Measurements from ENCODE around the gene AKR1B15.
"Not testable (repeated sequence)": the region's sequence is repeated elsewhere in the genome, so short reads cannot be mapped to it uniquely, and the experiment has no call there.

AKR1B15 gene

DNA sequence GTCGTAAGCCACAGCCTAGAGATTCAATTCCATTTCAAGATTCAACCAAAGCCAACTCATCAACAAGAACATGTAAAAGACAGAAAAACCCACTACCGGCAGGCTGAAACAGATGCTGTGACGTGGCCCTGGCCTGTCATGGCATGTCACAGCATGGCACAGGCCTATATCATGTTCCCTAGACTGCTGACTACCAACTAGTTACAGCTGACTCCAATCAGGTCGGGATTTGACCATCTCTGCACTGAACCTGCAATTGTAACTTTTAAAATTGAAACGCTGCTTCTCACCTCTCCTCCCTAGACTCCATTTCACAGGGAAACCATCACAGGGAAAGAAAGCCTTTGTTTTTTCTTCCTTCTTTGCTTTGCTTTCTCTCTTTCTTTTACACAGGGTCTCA is 12.7 kb downstream of the AKR1B15 start:
- not testable (repeated sequence) for H3K4me3 ChIP-seq (ENCODE audit: low read depth, low read length)

DNA sequence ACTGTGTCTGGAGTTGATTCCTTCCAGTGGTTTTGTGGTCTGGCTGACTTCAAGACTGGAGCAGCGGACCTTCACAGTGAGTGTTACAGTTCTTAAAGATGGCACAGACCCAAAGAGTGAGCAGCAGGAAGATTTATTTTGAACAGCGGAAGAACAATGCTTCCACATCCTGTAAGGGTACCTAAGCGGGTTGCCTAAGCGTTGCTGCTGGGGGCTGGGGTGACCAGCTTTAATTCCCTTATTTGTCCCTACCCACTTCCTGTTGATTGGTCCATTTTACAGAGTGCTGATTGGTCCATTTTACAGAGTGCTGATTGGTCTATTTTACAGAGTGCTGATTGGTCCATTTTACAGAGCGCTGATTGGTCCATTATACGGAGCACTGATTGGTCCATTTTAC is 13.2 kb downstream of the AKR1B15 start:
- H3K4me3 ChIP-seq (ENCODE audit: low read depth, low read length), result no peak overlapping the region

DNA sequence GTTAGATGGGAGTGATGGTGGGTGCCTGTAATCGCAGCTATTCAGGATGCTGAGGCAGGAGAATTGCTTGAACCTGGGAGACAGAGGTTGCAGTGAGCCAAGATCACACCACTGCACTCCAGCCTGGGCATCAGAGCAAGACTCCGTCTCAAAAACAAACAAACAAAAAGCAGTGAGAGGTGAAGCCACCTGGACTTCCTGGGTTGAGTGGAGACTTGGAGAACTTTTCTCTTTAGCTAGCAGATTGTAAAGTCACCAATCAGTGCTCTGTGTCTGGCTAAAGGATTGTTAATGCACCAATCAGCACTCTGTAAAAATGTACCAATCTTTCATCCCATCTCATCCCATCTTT is 14.5 kb downstream of the AKR1B15 start:
- not testable (repeated sequence) for H3K4me3 ChIP-seq (ENCODE audit: low read depth, low read length)

DNA sequence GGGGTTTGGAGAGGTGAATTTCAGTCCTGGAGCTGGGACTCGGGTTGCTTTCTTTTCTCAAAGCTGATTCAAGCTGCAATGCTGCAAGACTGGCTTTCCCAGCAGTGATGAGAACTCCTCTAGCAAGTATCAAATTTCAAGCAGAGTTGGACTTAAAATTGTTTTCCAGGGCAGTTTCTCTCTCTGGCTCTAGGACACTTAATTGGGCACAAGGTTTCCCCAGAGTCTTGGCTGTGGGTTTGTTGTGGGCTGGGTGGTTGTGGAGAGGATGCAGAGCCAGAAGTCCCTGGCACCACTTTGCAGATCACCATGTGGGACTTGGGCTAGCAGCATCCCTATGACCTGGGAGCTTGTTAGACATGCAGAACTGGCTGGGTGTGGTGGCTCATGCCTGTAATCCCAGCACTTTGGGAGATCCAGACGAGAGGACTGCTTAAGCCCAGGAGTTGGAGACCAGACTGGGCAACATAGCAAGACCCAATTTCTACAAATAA is 16.8 kb downstream of the AKR1B15 start:
- no peak overlapping the region for H3K4me3 ChIP-seq (ENCODE audit: low read depth, low read length)

DNA sequence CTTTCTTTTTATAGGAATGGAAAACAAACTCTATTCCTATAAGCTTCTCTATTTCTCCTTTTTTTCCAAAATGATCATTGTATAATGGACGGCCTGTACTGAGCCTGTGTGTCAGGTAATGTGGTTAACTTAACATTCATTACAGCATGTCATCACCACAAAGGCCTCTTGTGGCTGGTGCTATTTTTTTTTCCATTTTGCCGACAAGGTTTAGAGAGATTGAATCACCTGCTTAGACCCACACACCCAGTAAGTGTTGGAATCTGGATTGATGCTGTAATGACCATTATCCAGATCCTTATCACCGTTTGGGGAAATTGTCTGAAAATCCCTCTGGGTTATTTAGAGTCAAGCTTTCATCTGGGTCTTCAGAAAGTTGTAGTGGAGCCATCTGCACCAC is 18.5 kb downstream of the AKR1B15 start:
- H3K4me3 ChIP-seq (ENCODE audit: low read depth, low read length), result no peak overlapping the region

DNA sequence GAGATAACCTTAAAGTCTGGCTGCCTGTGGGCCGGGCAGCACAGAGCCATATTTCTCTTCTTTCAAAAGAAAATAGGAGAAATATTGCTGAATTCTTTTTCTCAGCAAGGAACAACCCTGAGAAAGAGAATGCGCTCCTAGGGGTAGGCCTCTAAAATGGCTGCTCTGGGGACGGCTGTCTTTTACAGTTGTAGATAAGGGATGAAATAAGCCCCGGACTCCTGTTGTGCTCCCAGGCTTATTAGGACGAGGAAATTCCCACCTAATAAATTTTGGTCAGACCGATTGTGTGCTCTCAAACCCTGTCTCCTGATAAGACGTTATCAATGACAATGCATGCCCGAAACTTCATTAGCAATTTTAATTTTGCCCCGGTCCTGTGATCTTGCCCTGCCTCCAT is 21.1 kb downstream of the AKR1B15 start:
- H3K4me3 ChIP-seq (ENCODE audit: low read depth, low read length), result not testable (repeated sequence)

DNA sequence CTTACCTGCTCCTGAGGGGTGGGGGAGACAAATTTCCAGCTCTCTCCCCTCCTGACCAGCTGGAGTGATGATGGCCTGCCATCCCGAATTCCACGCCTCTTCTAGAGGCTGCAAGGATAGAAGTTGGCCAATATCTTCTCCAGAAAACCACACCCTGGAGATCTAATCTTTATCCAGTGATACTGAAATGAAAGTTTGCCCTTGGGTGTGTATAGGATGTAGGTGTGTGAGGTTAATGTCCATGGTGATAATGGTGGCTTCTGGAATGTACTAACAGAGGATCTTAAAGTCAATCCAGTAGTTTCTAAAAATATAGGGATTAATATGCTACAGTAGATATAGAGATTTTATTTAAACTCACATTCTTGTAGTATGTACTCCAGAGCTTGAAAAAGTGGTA is 22.2 kb downstream of the AKR1B15 start:
- H3K4me3 ChIP-seq (ENCODE audit: low read depth, low read length), result no peak overlapping the region

DNA sequence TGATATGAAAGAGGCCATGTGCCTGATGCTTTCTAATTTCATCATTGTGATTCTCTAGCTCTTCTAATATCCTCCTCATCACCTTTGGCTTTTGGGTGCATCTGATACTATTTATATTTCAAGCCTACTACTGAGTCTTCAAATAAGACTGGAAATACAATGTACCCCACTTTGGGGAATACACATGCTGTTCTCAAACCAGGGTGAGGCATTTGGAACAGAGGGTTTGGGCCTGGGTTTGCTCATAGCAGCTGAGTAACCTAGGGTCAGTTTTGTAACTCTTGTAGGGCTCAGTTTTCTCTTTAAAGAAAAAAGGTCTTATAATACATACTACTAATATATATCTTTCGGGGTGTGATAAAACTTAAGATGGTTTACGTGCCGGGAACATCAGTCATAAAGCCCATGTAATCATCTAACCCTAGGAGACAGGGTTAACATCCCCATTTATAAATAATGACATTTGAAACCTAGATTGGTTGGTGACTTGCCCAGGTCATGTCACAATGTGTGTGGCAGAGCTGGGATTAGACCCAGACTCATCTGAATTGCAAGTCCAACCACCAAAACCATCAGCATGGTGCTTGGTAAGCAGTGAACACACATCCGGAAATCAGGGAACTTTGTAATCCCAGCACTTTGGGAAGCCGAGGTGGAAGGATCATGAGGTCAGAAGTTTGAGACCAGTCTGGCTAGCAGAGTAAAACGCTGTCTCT is 23.0 kb downstream of the AKR1B15 start:
- no peak overlapping the region for H3K4me3 ChIP-seq (ENCODE audit: low read depth, low read length)

DNA sequence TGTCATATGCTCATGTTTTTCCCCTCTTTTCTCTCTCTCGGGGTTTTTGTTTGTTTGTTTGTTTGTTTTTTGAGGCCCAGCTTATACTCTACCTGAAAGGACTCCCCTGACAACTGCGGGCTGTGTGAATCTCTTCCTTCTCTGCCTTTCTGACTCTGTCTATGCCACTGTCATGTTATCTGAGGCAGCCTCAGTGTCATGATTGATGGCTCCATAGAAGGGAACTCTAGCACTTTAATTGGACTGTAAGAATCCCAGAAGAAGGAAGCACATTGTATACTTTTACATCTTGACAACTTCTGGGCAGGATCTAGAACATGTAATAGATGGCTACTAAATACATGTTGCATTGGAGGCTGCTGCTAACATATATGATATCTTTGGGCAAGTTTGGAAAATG is 25.4 kb downstream of the AKR1B15 start:
- no peak overlapping the region for H3K4me3 ChIP-seq (ENCODE audit: low read depth, low read length)

DNA sequence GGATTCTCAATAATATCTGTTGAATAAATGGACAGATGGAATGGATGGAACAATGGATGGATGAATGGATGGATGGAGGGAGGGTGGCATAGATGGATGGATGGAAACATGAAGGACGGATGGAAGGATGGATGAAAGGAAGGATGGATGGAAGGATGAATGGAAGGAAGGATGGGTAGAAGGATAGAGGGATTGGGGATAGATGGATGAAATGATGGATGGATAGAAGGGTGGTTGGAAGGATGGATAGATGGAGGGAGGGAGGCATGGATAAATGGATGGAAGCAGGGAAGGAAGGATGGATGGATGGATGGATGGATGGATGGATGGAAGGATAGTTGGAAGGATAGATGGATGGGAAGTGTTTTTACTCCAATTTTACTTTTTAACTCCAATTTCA is 35.4 kb downstream of the AKR1B15 start:
- H3K4me3 ChIP-seq (ENCODE audit: low read depth, low read length), result no peak overlapping the region

DNA sequence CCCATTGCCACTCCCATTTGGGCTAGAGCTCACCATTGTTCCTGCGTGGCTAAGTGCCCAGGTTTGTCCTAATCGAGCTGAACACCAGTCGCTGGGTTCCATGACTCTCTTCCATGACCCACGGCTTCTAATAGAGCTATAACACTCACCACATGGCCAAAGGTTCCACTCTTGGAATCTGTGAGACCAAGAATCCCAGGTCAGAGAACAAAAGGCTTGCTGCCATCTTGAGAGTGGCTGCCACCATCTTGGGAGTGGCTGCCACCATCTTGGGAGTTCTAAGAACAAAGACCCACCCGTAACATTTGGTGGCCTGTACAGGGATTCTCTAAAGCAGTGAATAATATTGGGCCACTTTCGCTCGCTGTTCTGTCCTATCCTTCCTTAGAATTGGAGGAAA is 37.0 kb downstream of the AKR1B15 start:
- no peak overlapping the region for H3K4me3 ChIP-seq (ENCODE audit: low read depth, low read length)

DNA sequence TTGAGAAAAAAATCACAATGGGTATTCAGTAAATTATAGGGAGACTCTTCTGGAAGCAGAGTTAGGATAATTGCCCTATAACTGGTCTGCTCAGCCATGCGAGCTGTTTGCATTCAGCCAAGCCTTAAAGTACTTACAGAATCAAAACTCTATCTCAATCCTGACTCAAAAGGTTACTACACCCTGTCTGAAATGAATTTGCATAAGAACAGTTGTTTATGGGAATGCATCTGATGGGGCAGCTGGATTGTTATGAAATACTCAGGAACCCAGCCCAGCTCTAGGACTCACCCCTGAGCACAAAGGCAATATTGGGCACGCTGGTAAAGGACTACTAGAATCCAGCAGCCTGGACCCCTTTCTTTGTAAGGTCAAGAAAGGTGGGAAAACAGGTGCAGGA is 38.8 kb downstream of the AKR1B15 start:
- H3K4me3 ChIP-seq (ENCODE audit: low read depth, low read length), result no peak overlapping the region

DNA sequence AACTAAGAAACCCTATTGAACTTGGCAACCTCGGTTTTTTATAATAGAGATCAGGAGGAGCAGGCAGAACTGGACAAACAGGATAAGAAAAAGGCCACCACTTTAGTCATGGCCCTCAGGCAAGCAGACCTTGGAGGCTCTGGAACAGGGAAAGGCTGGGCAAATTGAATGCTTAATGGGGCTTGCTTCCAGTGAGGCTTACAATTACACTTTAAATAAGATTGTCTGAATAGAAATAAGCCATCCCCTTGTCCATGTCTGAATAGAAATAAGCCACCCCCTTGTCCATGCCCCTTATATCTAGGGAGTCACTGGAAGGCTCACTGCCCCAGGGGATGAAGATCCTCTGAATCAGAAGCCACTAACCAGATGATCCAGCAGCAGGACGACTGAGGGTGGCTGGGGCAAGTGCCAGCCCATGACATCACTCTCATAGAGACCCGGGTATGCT is 40.6 kb downstream of the AKR1B15 start:
- no peak overlapping the region for H3K4me3 ChIP-seq (ENCODE audit: low read depth, low read length)

DNA sequence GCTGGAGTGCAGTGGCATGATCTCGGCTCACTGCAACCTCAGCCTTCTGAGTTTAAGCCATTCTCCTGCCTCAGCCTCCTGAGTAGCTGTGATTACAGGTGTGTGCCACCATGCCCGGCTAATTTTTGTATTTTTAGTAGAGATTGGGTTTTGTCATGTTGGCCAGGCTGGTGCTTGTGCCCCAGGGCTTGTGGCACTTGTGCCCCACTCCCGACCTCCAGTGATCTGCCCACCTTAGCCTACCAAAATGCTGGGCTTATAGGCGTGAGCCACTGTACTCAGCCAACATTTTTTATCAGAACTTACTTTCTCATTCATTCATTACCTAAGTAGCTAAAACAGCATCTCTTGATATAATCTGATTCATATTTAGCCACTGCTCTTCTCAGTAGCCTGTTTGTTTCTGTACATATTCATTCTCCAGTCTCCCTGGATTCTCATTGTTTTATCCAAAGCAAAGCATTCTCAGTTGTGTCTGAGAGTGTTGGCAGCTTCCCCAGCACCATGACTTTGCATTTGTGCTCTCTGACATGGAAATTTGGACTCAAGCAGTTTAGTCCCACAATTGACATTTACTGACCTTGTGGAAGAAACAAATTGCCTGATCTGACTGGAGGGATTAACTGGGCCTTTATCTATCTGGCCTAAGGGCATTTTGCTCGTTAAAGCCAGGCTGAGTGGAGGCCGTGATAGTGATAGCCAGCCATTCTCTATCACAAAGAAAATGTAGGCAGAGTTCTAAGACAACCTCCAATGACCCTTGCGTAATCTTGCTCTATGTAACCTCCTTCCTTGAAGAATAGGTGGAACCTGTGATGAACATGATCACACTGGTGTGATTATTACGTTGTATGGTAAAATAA is 44.9 kb downstream of the AKR1B15 start:
- H3K4me3 ChIP-seq (ENCODE audit: low read depth, low read length), result no peak overlapping the region

DNA sequence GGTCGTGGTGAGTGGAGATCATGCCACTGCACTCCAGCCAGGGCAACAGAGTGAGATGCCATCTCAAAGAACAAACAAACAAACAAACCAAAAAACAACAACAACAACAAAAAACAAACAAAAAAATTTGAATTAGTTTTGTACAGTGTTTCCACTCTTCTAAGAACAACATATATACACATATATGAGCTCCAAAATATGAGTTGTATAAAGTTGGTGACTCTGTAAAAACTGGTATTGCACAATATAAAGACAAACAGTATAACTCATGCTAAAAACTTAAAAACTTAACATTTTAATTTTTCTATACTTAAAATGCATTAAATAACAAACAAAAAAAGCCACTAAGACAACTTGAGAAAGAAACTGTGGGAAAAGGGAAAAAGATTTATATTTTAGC is 46.0 kb downstream of the AKR1B15 start:
- no peak overlapping the region for H3K4me3 ChIP-seq (ENCODE audit: low read depth, low read length)

DNA sequence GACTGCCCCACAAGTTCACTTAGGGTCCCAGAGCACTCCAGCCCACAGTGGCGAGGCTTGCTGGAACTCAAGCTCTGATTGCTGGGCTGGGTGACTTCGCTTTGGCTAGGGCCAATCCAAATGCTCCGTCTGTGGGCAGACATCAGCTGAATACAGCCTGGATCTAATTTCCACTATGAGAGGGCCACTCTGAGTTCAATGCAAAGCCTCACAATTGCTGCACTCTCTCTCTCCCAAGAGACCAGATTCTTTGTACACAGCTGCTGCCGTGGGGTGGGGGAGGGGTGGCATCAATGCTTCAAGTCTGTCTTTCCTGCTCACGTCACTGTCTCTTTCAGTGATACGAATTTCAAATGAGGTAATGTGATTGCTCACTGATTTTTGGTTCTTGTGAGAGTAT is 50.5 kb downstream of the AKR1B15 start:
- no peak overlapping the region for H3K4me3 ChIP-seq (ENCODE audit: low read depth, low read length)

DNA sequence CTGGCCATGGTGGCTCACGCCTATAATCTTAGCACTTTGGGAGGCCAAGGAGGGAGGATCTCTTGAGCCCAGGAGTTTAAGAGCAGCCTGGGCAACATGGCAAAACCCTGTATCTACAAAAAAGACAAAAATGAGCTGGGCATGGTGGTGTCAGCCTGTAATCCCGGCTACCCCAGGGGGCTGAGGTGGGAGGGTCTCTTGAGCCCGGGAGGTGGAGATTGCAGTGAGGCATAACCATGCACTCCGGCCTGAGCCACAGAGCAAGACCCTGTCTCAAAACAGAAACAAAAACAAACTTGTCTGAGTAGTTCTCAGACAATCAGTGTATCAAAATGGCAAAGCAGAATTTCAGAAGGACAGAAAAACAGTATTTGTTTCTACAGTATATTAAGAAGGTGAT is 52.5 kb downstream of the AKR1B15 start:
- no peak overlapping the region for H3K4me3 ChIP-seq (ENCODE audit: low read depth, low read length)

DNA sequence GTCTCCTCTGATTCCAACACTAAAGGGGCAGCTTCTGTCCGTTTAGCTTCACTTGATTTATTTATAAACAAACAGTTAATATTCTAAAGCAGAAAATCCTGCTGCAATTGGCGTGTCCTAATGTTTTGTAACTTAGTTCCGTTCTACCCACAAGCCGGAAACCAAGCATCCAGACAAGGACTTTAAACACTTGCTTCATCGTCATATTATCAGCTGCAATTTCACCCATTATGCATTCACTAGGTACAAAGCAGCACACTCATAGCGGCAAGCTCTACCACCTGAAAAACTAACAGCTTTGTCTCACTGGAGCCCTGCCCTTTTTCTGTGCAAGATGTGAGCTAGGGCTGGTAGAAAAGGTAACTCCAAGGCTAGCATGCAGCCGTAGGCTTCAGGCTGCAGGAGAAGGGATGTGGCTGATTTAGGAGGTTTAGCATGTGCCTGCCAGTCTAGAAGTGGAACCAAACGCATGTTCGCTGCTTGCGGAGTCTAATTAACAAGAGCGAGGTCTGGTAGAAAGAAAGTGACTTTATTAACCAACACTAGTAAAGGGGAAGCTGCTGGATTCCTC is 54.1 kb downstream of the AKR1B15 start:
- H3K4me3 ChIP-seq (ENCODE audit: low read depth, low read length), result no peak overlapping the region

DNA sequence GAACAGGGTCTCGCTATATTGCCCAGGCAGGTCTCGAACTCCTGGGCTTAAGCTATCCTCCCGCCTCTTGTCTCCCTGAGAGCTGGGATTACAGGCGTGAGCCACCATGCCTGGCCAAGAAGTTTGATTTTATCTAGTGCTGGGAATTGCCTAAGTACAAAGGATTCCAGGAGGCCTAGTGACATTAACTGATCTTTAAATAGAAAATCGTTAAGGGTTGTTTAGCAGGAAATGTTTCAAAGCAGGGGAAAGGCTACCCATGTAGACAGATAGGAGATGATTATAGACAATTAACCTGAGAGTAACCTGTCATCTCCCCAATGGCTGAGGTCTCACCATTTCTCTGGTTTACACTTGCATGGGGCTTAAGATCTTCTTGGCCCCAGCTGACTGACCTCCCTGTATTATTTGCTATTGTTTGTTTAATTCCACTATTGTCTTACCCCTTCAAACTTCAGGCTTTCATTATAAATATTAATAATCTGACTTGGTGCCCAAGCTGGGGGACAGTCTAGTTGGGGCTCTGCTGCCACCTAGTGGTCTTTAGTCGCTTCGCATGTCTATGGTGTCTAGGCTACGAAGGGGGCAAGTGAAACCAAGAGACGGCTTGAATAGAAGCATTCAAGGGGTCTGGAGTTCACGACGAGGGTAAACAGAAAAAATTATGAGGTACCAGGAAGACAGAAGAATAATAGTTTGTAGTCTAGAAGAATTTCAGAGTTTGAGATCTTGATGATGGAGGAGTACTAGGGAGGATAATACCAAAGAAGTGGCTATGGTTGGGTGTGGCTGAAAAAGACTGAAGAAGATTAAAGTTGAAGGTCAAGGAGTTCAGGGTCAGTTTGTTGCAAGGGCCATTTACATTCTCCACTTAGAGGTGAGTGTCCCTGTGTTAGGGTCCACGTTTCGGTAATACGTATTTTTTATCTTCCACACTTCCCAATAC is 57.3 kb downstream of the AKR1B15 start:
- H3K4me3 ChIP-seq (ENCODE audit: low read depth, low read length), result no peak overlapping the region

DNA sequence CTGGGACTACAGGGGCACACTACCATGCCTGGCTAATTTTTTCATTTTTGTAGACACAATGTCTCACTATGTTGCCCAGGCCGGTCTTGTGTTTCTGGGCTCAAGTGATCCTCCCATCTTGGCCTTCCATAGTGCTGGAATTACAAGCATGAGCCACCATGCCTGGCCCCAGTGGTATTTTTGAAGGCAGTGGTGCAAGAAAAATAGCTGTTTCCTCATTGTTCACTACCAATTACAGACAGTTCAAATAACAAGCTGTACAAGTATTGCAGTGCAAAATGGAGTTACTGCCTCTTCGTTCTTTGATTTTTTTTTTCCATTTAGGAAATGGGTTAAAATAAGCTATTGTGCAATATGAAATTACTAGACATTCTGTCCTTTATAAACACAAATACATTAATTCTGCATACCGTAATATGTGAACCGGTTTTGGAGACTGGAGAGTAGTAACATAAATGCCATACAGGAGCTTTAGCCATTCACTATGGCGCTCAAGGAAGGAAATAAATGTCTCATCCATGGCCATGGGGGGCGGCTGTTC is 62.8 kb downstream of the AKR1B15 start:
- no peak overlapping the region for H3K4me3 ChIP-seq (ENCODE audit: low read depth, low read length)

DNA sequence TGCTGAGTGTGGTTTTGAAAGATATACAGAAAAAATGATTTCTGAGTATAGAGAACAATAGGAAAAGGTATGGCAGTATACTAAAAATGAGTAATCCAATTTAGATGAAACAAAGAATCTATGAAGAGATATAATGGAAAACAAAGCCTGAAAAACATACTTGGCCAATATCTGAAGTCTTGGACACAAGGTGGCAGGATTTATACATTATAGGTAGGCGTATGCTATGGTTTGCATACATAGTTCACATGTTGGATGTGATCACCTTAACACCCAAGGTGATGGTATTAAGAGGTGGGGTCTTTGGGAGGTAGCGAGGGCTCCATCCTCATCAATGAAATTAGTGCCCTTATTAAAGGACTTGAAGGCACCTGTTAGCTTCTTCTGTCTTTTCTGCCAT is 63.3 kb downstream of the AKR1B15 start:
- no peak overlapping the region for H3K4me3 ChIP-seq (ENCODE audit: low read depth, low read length)
